ENCODE data around the gene SORBS1. TPM values are rescaled to one million over a fixed set of nuclear protein-coding genes. Genes with fewer than 3 reads are reported as not detected.

SORBS1 gene
- total RNA-seq, 1 donor from 2014 or later = 221 TPM

DNA sequence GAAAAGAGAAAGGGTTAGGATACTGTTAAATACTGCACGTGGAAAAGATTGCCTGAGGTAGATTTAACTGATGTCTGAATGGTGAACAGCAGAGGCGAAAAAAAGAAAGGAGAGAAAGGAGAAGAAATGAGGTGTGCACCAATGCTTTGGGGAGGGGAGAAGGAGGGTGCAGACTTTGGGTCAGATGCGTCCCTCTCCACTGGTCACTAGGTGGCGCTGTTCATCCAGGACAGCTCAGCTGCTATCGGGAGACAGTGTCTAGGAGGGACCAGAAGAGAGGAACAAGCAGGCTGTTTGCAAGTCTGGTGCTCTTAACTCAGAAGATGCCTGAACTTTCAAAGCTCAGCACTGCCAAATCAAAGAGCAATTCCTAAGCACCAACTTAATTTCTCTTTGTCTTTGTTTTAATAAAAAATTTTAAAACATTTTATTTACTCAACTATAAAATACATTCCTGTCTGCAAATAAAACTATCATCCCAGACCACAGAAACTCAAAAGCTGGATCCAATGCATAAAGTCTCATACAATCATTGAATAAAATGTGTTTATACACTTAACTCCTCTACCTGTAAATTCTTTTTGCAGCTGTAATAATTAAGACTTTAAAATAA lies 186.5 kb downstream of the SORBS1 start:
- H3K27me3 Mint-ChIP-seq (ENCODE audit: unreplicated experiment) = no peaks in the 10 kb centered on the region
- no peak overlapping the region for H3K4me3 Mint-ChIP-seq (ENCODE audit: unreplicated experiment)
- H3K4me1 Mint-ChIP-seq (ENCODE audit: low read depth, unreplicated experiment) = peaks cover 2% of the 10 kb centered on the region
- peak; percentile 83 for DNase-seq
- H3K36me3 Mint-ChIP-seq (ENCODE audit: unreplicated experiment) = no peaks in the 10 kb centered on the region
- no peaks in the 10 kb centered on the region for H3K9me3 Mint-ChIP-seq (ENCODE audit: unreplicated experiment)
- TF ChIP-seq, protein P1, sequence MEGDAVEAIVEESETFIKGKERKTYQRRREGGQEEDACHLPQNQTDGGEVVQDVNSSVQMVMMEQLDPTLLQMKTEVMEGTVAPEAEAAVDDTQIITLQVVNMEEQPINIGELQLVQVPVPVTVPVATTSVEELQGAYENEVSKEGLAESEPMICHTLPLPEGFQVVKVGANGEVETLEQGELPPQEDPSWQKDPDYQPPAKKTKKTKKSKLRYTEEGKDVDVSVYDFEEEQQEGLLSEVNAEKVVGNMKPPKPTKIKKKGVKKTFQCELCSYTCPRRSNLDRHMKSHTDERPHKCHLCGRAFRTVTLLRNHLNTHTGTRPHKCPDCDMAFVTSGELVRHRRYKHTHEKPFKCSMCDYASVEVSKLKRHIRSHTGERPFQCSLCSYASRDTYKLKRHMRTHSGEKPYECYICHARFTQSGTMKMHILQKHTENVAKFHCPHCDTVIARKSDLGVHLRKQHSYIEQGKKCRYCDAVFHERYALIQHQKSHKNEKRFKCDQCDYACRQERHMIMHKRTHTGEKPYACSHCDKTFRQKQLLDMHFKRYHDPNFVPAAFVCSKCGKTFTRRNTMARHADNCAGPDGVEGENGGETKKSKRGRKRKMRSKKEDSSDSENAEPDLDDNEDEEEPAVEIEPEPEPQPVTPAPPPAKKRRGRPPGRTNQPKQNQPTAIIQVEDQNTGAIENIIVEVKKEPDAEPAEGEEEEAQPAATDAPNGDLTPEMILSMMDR (IDR thresholded peaks at IDR 0.05; ENCODE audit: partially characterized antibody, unreplicated experiment) = peak; percentile 97
- no peak overlapping the region for H3K27ac Mint-ChIP-seq (ENCODE audit: unreplicated experiment)

DNA sequence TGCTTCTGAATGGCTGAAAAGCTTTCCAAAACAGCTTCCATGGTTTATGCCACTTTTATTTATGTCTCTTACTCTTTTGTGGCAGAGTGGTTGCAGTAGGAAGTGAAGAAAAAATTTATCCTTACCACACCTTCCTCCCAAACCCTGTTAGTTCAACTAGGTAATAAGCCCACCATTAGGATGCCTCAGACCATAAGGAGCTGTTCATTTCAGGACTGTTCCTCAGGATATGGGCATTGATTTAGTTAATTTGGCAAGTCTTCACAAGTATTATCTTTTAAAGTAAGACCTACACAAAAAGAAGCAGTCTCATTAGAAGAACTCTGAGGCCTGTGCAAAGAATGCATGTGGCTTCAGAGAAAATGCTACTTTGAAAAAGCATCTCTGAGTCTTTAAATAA lies 187.5 kb downstream of the SORBS1 start:
- TF ChIP-seq, protein P1 (IDR thresholded peaks at IDR 0.05; ENCODE audit: partially characterized antibody, unreplicated experiment) = no peak
- Mint-ChIP-seq H3K27me3 (ENCODE audit: unreplicated experiment) (peaks cover 6% of the 10 kb centered on the region), H3K9me3 (ENCODE audit: unreplicated experiment) (no peaks in the 10 kb centered on the region), H3K27ac (ENCODE audit: unreplicated experiment) (no peak overlapping the region), H3K4me1 (ENCODE audit: low read depth, unreplicated experiment) (peaks cover 2% of the 10 kb centered on the region), H3K36me3 (ENCODE audit: unreplicated experiment) (no peaks in the 10 kb centered on the region), H3K4me3 (ENCODE audit: unreplicated experiment) (no peak overlapping the region)
- no peak for DNase-seq

DNA sequence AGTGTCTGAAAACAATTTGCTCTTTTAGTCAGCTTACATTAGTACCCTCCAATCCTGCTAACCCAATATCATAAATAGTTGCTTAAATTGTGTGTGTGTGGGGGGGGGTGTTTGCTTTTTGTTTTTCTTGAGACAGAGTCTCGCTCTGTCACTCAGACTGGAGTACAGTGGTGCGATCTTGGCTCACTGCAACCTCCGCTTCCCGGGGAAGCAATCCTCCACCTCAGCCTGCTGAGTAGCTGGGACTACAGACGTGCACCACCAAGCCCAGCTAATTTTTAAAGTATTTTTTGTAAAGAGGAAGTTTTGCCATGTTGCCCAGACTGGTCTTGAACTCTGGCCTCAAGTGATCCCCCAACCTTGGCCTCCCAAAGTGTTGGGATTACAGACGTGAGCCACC lies 196.8 kb downstream of the SORBS1 start:
- no peak for DNase-seq
- Mint-ChIP-seq H3K4me3 (ENCODE audit: unreplicated experiment) (no peak overlapping the region), H3K36me3 (ENCODE audit: unreplicated experiment) (no peaks in the 10 kb centered on the region), H3K27me3 (ENCODE audit: unreplicated experiment) (peaks cover 12% of the 10 kb centered on the region), H3K4me1 (ENCODE audit: low read depth, unreplicated experiment) (no peaks in the 10 kb centered on the region), H3K27ac (ENCODE audit: unreplicated experiment) (no peak overlapping the region), H3K9me3 (ENCODE audit: unreplicated experiment) (peaks cover 2% of the 10 kb centered on the region)
- TF ChIP-seq, protein P1 (IDR thresholded peaks at IDR 0.05; ENCODE audit: partially characterized antibody, unreplicated experiment) = no peak

DNA sequence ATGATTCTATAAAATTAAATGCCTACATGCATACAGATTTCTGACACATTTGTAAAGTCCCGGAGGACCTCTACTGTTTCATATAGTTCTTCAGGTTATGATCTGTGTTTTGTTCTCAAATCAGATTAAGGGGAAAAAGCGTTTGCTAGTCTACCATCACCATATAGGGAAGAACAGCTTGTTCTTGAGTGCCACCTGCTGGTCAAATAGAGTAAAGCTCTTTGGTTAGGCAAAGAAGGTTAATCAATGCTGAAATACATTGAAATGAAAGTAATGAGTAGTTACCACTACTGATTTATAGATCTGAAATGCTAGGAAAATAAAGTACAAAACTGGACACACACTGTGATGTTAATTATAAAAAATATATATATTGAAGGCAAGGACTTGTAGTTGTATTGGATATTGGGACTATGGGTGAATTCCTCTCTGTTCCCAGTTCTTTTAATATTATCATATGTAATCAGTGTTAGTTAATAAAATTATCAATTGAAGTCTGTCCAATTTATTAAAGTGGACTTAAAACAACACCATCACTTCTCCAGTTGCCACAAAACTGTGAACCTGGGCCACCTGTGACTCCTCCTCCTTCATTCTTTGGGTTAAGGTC lies 197.8 kb downstream of the SORBS1 start:
- no peak overlapping the region for H3K4me3 Mint-ChIP-seq (ENCODE audit: unreplicated experiment)
- no peak for DNase-seq
- peaks cover 5% of the 10 kb centered on the region for H3K9me3 Mint-ChIP-seq (ENCODE audit: unreplicated experiment)
- H3K27ac Mint-ChIP-seq (ENCODE audit: unreplicated experiment) = no peak overlapping the region
- no peaks in the 10 kb centered on the region for H3K36me3 Mint-ChIP-seq (ENCODE audit: unreplicated experiment)
- peaks cover 2% of the 10 kb centered on the region for H3K4me1 Mint-ChIP-seq (ENCODE audit: low read depth, unreplicated experiment)
- TF ChIP-seq, protein P1 (IDR thresholded peaks at IDR 0.05; ENCODE audit: partially characterized antibody, unreplicated experiment) = peak; percentile 86
- peaks cover 8% of the 10 kb centered on the region for H3K27me3 Mint-ChIP-seq (ENCODE audit: unreplicated experiment)

DNA sequence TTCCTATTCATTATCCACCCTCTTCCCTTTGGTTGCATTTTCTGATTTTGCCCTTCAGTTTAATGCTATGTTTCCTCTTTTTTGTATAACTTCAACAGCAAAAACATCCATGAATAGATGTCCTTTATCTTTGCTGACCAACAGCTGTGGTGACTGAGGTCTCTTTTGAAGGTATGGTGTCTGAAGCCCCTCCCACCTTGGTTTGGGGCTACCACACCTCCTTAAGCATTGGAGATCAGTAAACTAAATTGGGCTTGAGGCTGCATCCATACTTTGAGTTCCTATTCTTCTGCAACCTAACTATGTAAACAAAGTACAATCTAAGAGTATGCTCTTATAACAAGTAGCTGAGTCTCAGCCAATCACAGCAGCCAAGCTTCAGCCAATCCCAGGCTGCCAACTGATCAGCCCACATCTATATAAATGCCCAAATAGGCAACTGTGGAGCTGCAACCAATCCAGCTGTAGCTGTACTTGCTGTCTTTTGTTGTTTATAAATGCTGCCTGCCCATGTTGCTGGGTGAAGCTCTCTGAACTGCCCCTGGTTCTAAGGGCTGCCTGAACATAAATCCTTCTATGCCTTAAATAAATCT lies 201.0 kb downstream of the SORBS1 start:
- TF ChIP-seq, protein P1 (IDR thresholded peaks at IDR 0.05; ENCODE audit: partially characterized antibody, unreplicated experiment) = no peak
- peaks cover 5% of the 10 kb centered on the region for H3K9me3 Mint-ChIP-seq (ENCODE audit: unreplicated experiment)
- peak overlapping the region; percentile 28 for H3K27ac Mint-ChIP-seq (ENCODE audit: unreplicated experiment)
- peaks cover 7% of the 10 kb centered on the region for H3K27me3 Mint-ChIP-seq (ENCODE audit: unreplicated experiment)
- no peak overlapping the region for H3K4me3 Mint-ChIP-seq (ENCODE audit: unreplicated experiment)
- peaks cover 2% of the 10 kb centered on the region for H3K4me1 Mint-ChIP-seq (ENCODE audit: low read depth, unreplicated experiment)
- peaks cover 4% of the 10 kb centered on the region for H3K36me3 Mint-ChIP-seq (ENCODE audit: unreplicated experiment)
- no peak for DNase-seq

Measured in glutamatergic neuron (in vitro differentiated cells).